ENCODE data around the gene E2F3. TPM values are rescaled to one million over a fixed set of nuclear protein-coding genes. Genes with fewer than 3 reads are reported as not detected.

E2F3 gene
- total RNA-seq, 2 experiments from 2014 or later: 29.0 to 31.1 TPM

DNA sequence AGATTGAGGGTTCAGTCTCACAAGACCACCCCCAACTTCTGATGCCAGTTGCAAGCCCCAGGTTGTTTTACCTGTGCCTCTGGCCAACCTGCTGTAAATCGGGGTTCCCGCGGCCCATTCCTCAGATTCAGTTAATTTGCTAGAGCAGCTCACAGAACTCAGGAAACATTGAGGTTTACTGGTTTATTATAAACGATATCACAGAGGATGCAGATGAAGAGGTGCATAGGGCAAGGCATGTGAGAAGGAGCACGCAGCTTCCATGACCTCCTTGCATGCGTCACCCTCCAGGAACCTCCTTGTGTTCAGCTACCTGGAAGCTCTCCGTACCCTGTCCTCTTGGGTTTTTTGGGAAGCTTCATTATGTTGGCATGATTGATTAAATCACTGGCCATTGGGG is 66.5 kb downstream of the E2F3 start:
- CTCF ChIA-PET: interaction anchor here (2.0 kb wide), 1 partner anchor 60 kb away, joined by 7 read pairs; no protein-coding TSS in a partner anchor

DNA sequence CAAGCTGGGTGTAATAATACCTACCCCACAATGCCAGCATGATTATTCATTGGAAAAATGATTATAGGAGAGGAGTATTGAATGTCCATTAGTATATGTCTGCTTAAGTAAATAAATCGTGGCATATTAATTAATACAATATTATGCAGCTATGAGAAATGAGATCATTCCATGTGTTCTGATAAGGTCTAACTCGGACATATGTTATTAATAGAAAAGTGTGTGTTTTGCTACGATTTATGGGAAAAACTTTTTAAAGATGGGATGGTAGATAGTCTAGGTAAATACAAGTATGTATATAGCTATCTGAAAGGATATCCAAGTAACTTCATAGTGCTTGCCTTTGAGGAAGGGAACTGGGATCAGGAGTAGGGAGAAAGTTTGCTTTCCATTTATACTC is 71.1 kb downstream of the E2F3 start:
- peaks cover 17% of the 10 kb centered on the region for H3K4me1 Mint-ChIP-seq
- ATAC-seq (no peak), DNase-seq (no peak)
- H3K27ac Mint-ChIP-seq: no peak overlapping the region
- CTCF ChIA-PET: no interaction called here
- H3K27me3 Mint-ChIP-seq: no peaks in the 10 kb centered on the region
- no peaks in the 10 kb centered on the region for H3K9me3 Mint-ChIP-seq (ENCODE audit: low read depth)
- H3K4me3 Mint-ChIP-seq: no peak overlapping the region
- H3K36me3 Mint-ChIP-seq: peaks cover 17% of the 10 kb centered on the region

More for the DNA sequence above, 66.5 kb downstream of the E2F3 start:
- ATAC-seq (no peak), DNase-seq (no peak)
- Mint-ChIP-seq H3K36me3 (peaks cover 45% of the 10 kb centered on the region), H3K27me3 (no peaks in the 10 kb centered on the region), H3K9me3 (ENCODE audit: low read depth) (no peaks in the 10 kb centered on the region), H3K4me1 (peaks cover 28% of the 10 kb centered on the region), H3K27ac (no peak overlapping the region), H3K4me3 (no peak overlapping the region)

DNA sequence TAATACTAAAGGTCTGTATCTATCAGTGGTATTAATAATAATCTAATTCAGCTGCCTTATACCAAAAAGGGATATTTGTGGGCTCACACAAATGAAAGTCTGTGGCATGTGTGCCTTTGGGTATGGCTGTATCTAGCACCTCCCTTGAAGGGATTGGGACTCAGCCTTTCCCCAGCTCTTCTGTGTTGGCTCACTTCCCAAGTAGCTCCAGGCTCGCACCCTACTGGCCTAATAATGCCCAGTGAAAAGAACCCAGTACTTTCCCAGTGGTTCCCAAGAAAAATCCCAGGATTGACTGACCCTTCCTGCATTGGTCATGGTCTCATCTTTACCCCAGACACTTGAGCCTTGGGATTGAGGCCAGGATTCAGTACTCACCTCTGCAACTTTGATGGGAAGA is 71.8 kb downstream of the E2F3 start:
- ATAC-seq: no peak
- Mint-ChIP-seq H3K27ac (no peak overlapping the region), H3K4me1 (peaks cover 12% of the 10 kb centered on the region), H3K9me3 (ENCODE audit: low read depth) (no peaks in the 10 kb centered on the region), H3K36me3 (peaks cover 14% of the 10 kb centered on the region), H3K4me3 (no peak overlapping the region), H3K27me3 (no peaks in the 10 kb centered on the region)
- no peak for DNase-seq
- CTCF ChIA-PET: no interaction called here

DNA sequence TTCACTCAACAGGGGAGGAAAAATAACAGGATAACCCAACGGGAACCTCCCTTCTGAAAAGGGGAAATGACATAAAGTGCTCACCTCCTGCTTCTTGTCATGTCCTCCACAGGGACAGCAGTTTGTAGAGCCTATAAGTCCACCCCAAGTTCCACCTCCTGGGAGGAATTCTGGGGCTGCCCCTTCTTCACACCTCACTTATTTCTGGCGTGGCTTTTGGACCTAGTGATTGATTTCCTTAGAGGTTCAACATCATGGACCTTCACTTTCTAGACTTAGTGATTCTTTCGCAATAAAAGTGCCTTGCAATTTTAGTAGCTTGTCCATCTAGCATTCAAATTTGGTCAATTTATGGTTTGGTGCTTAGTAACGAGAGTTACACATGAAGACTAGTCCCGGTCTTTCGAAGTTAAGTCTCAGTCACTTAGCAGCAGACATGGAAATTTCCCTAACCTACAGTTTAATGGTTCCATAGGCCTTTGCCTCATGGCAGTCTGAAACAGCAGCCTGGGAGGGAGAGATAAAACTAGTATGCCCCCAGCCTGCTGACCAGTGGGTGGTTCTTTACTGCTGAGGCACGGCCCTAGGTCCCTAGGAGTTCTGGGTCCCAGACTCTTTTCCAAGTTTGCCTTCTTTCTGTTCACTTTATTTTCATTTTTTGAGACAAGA is 73.3 kb downstream of the E2F3 start:
- no peaks in the 10 kb centered on the region for H3K27me3 Mint-ChIP-seq
- H3K27ac Mint-ChIP-seq: no peak overlapping the region
- no peak overlapping the region for H3K4me3 Mint-ChIP-seq
- peaks cover 11% of the 10 kb centered on the region for H3K4me1 Mint-ChIP-seq
- no peaks in the 10 kb centered on the region for H3K9me3 Mint-ChIP-seq (ENCODE audit: low read depth)
- peaks cover 10% of the 10 kb centered on the region for H3K36me3 Mint-ChIP-seq
- DNase-seq (no peak), ATAC-seq (no peak)
- CTCF ChIA-PET: no interaction called here

DNA sequence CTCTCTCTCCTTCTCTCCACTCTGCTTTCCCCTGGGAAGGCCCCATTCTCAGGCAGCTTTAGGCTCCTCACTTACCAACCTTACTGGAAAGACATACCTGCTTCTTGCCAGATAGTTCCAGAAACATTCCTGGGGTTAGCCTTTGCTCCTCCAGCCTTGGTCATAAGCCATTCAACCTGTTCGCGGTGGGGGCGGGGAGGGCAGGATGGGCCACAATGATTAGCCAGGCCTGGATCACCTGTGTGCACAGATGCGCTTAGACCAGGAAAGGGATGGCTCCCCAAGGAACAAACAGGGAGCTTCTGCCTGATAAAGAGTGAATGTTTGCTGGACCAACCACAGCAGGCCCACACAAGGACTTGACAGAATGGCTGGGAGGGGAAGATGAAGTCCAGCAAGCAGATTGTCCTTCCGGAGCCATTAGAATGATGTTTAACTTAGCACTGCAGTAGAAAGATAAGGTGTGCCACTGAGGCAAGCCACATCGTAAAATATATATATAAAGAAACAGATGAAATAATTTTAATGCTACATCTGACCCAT is 74.9 kb downstream of the E2F3 start:
- no peaks in the 10 kb centered on the region for H3K27me3 Mint-ChIP-seq
- no peaks in the 10 kb centered on the region for H3K9me3 Mint-ChIP-seq (ENCODE audit: low read depth)
- ATAC-seq (no peak), DNase-seq (no peak)
- H3K4me1 Mint-ChIP-seq: peaks cover 9% of the 10 kb centered on the region
- CTCF ChIA-PET: no interaction called here
- no peak overlapping the region for H3K27ac Mint-ChIP-seq
- H3K4me3 Mint-ChIP-seq: no peak overlapping the region
- H3K36me3 Mint-ChIP-seq: peaks cover 18% of the 10 kb centered on the region

DNA sequence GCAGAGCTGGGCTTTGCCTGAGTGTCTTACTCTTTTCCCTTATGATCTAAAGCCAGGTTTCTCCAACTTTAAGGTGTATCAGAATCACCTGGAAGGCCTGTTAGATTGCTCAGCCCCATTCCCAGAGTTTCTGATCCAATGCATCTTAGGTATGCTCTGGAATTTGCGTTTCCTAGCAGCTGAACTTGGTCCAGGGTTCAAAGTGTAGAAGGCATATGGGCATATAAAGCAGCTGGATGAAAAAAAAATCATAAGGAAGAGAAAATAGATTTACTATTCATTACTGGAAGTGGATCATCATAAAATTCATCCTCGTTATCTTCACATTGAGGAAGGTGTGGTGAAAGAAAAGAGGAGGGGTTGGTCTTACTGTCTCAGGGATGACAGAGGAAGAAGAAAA is 75.8 kb downstream of the E2F3 start:
- CTCF ChIA-PET: no interaction called here
- Mint-ChIP-seq H3K27me3 (no peaks in the 10 kb centered on the region), H3K9me3 (ENCODE audit: low read depth) (no peaks in the 10 kb centered on the region), H3K27ac (no peak overlapping the region), H3K4me1 (peaks cover 9% of the 10 kb centered on the region), H3K4me3 (no peak overlapping the region), H3K36me3 (peaks cover 23% of the 10 kb centered on the region)
- DNase-seq (no peak), ATAC-seq (no peak)

DNA sequence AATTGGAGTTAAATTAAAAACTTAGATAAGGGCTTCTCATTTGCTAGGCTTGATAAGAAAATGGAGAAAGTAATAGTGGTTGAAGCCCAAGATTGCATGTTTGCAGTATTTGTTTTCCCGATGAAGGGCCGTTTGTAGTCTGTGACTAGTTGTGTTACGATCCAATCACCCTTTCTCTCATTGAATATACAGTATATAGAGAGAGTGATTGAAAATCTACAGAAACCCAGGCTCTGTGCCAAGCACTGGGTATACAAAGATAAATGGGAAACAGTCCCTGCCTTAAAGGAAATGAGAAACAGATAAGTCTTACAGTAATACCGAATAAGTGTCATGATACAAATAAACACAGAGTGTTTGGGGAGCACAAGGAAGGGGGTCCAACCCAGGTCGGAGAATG is 77.4 kb downstream of the E2F3 start:
- H3K36me3 Mint-ChIP-seq: peaks cover 34% of the 10 kb centered on the region
- H3K27ac Mint-ChIP-seq: no peak overlapping the region
- peaks cover under 1% of the 10 kb centered on the region for H3K4me1 Mint-ChIP-seq
- no peaks in the 10 kb centered on the region for H3K27me3 Mint-ChIP-seq
- DNase-seq: no peak
- H3K4me3 Mint-ChIP-seq: no peak overlapping the region
- ATAC-seq: no peak
- no peaks in the 10 kb centered on the region for H3K9me3 Mint-ChIP-seq (ENCODE audit: low read depth)
- CTCF ChIA-PET: no interaction called here

DNA sequence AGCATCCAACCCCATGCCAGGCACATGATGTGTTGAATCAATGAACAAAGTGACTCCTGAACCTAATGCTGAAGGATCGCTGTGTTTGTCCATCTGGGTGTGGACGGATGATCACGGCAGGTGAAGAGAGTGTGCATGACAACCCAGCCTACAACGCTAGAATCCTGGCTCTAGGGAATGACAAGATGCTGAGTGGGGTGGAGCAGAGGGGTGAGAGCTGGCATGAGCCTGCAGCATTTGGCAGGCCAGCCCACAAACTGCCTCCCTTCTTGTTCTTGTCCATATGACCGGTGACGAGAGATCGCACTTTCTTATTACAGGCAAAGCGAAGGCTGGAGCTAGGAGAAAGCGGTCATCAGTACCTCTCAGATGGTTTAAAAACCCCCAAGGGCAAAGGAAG is 77.8 kb downstream of the E2F3 start:
- Mint-ChIP-seq H3K27me3 (no peaks in the 10 kb centered on the region), H3K4me1 (no peaks in the 10 kb centered on the region), H3K4me3 (no peak overlapping the region), H3K27ac (no peak overlapping the region), H3K9me3 (ENCODE audit: low read depth) (no peaks in the 10 kb centered on the region), H3K36me3 (peaks cover 39% of the 10 kb centered on the region)
- no peak for DNase-seq
- CTCF ChIA-PET: no interaction called here
- no peak for ATAC-seq

DNA sequence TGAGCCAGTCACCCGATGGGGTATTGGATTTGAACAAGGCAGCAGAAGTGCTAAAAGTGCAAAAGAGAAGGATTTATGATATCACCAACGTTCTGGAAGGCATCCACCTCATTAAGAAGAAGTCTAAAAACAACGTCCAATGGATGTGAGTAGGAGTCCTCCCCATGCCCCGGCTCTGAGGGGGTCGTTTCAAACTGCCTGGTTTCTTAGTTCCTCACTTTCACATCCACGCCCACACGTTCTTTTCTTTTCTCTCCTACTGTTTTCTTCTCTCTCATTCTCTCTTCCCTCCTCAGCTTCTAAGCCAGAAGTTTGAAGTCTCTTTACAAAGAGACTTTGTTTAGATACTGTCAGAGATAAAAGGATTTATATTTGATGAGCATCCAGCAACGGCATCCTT is 79.6 kb downstream of the E2F3 start:
- ATAC-seq: no peak
- no peak overlapping the region for H3K4me3 Mint-ChIP-seq
- no peak for DNase-seq
- CTCF ChIA-PET: no interaction called here
- H3K36me3 Mint-ChIP-seq: peaks cover 50% of the 10 kb centered on the region
- H3K4me1 Mint-ChIP-seq: no peaks in the 10 kb centered on the region
- H3K9me3 Mint-ChIP-seq (ENCODE audit: low read depth): no peaks in the 10 kb centered on the region
- H3K27ac Mint-ChIP-seq: no peak overlapping the region
- no peaks in the 10 kb centered on the region for H3K27me3 Mint-ChIP-seq

DNA sequence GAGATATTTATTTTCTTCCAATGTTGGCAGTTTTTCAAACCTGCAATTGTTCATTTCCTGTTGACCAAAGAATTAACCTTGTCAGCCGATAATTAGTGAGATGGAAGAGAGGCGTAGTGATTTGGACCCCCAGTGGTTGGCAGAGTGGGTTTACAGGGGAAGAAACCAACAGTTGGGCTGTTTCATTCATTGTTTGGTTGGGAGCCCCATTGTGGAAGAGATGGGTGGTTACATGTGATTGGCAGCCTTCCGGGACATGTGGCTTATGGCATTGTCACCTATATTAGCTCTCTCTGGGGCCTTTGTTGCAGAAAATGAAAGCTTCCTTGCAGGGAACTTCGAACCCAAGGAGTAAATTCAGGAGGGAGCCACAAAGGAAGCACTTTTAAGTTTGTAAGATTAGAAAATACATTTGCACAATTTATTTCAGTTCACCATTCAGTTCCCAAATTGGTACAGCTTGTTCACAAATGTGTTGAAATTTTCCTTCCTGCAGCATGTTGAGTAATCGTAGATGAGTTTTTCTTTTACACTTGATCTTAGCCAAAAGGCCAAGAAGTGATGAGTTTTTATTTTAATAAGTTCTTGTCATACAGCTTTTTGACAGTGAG is 82.3 kb downstream of the E2F3 start:
- Mint-ChIP-seq H3K4me1 (peaks cover 3% of the 10 kb centered on the region), H3K4me3 (no peak overlapping the region), H3K36me3 (peaks cover 71% of the 10 kb centered on the region), H3K27me3 (no peaks in the 10 kb centered on the region), H3K9me3 (ENCODE audit: low read depth) (no peaks in the 10 kb centered on the region), H3K27ac (peak overlapping the region; percentile 45)
- CTCF ChIA-PET: interaction anchor here (1.5 kb wide), 1 partner anchor 13 kb away, joined by 3 read pairs; no protein-coding TSS in a partner anchor
- no peak for DNase-seq
- ATAC-seq: no peak

DNA sequence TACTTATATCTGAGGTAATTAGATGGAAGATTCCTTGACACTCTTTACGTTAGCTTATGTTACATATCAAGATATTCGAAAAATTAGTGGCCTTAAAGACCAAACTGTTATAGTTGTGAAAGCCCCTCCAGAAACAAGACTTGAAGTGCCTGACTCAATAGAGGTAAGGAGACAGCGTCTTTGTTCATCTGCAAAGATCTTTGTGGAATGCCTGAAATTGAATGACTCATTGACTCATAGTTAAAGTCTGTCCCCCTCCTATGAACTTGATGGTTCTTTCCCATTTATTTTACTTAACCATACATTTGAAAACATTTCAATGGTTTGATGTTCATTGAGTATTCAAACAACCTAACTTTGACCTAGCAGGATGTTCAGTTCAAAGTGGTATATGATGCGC is 85.0 kb downstream of the E2F3 start:
- H3K4me1 Mint-ChIP-seq: peaks cover 3% of the 10 kb centered on the region
- H3K36me3 Mint-ChIP-seq: peaks cover 78% of the 10 kb centered on the region

DNA sequence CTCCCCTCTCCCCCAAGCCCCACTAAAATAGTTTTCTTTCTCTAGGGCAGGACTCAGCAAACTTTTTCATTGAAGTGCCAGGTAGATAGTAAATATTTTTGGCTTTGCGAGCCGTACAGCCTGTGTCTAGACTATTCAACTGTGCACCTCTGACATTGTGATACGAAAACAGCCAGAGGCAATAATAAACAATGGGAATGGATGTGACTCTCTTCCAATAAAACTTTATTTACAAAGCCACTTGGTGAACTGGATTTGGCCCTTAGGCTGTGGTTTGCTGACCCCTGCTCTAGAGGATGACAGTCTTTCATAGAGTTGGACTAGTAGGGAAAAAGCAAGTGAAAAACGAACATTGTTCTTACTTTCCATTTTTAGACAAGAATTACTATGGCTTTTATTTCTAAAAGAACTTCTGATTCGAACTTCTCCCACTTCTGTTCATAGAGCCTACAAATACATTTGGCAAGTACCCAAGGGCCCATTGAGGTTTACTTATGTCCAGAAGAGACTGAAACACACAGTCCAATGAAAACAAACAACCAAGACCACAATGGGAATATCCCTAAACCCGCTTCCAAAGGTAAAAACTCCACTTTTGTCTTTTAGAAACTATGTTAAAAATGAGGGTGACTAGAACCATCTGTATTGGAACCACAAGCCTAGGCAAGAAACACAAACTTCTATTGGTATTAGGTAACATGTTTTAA is 86.1 kb downstream of the E2F3 start:
- H3K27me3 Mint-ChIP-seq: no peaks in the 10 kb centered on the region
- H3K4me3 Mint-ChIP-seq: no peak overlapping the region
- no peak overlapping the region for H3K27ac Mint-ChIP-seq
- no peak for ATAC-seq
- peaks cover 73% of the 10 kb centered on the region for H3K36me3 Mint-ChIP-seq
- CTCF ChIA-PET: no interaction called here
- H3K4me1 Mint-ChIP-seq: peaks cover 3% of the 10 kb centered on the region
- no peaks in the 10 kb centered on the region for H3K9me3 Mint-ChIP-seq (ENCODE audit: low read depth)
- no peak for DNase-seq

More for the DNA sequence above, 85.0 kb downstream of the E2F3 start:
- DNase-seq: no peak
- no peak overlapping the region for H3K4me3 Mint-ChIP-seq
- ATAC-seq: no peak
- no peak overlapping the region for H3K27ac Mint-ChIP-seq
- H3K9me3 Mint-ChIP-seq (ENCODE audit: low read depth): no peaks in the 10 kb centered on the region
- CTCF ChIA-PET: no interaction called here
- H3K27me3 Mint-ChIP-seq: no peaks in the 10 kb centered on the region

DNA sequence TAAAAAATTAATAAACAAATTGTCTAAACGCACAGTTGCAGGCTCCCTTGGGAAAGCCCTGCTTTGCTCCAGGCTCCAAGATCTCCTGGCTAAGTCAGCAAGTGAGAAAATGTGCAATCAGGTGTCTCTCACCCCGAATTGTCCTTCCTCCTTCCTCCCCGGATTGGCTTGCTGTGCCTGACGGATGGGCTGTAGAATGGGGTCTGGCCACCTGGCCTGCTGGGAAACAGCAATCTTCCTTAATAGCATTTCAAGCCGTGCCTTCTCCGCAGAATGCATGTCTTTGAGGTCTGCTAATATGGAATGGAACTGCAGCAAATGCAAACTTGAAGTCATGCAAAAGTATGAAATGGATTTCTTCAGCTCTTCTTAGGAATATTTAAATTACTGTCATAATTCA is 88.9 kb downstream of the E2F3 start:
- no peak overlapping the region for H3K27ac Mint-ChIP-seq
- H3K27me3 Mint-ChIP-seq: no peaks in the 10 kb centered on the region
- ATAC-seq: no peak
- H3K4me1 Mint-ChIP-seq: peaks cover 3% of the 10 kb centered on the region
- CTCF ChIA-PET: interaction anchor here (1.4 kb wide), 1 partner anchor 86 kb away, joined by 3 read pairs; no protein-coding TSS in a partner anchor
- no peak for DNase-seq
- no peak overlapping the region for H3K4me3 Mint-ChIP-seq
- H3K9me3 Mint-ChIP-seq (ENCODE audit: low read depth): no peaks in the 10 kb centered on the region
- H3K36me3 Mint-ChIP-seq: peaks cover 53% of the 10 kb centered on the region

DNA sequence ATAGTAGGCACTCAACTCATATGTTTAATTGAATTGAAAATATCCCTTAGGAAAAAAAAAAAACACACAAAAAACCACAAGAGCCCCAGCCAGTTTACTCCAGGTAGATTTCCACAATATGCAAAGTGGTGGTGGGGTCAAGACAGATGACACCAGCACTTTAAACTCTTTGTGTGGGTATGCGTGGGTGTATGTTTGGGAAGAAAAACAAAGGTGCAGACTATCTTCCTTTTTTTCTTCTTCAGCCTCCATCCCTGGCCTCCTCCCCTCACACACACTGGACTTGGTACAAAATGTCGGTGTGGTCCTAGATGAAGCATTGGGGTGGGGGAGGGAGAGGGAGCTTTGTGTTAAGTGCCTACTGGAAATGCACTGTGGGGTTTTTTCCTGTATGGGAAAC is 90.4 kb downstream of the E2F3 start:
- Mint-ChIP-seq H3K27ac (no peak overlapping the region), H3K4me1 (no peaks in the 10 kb centered on the region), H3K27me3 (no peaks in the 10 kb centered on the region), H3K36me3 (peaks cover 45% of the 10 kb centered on the region), H3K9me3 (ENCODE audit: low read depth) (no peaks in the 10 kb centered on the region), H3K4me3 (no peak overlapping the region)
- ATAC-seq (no peak), DNase-seq (no peak)
- CTCF ChIA-PET: no interaction called here
